ENCODE measurements around the gene CALML5.

DNA sequence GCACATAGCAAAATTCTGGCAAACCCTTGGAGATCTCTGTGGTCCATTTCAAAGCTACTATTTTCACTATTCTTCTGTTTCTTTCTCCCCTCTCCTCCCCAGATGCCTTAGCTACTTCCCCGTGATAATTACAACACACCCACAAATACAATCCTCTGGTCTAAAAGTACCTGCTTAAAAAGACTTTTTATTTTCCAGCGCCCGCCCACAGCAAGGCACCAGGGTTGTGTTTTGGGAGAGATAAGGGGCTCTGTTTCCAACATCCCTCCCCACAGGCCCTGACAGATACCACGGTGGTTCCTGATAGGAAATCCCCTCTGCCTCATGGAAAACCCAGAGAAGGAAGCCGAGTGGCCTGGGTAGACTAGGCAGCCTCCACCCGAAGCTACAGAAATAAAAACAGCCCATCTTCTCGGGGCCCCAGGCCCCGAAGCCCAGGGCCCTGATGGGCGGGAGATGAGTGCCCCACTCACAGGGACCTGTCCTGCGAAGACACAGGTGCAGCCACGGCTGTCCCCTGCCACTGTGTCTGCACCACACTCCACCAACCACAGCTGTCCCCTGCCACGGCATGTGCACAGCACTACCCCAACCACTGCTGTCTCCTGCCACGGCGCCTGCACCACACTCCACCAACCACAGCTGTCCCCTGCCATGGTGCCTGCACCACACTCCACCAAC lies 19.7 kb downstream of the CALML5 start:
- no peak for TF ChIP-seq POLR2AphosphoS5 (IDR thresholded peaks at IDR 0.05; ENCODE audit: borderline replicate concordance, low read depth, low read length)
- no peak for TF ChIP-seq FOXP2 (optimal IDR thresholded peaks at IDR 0.05; ENCODE audit: control extremely low read depth, extremely low read length, insufficient read depth)
- TF ChIP-seq EZH2 (IDR thresholded peaks at IDR 0.05) = no peak

All from SK-N-MC (cell line).